Upper lobe of left lung (tissue), 4 donors: ENCODE results near the gene SDCCAG8.

Experiments used
- CTCF ChIP-seq, 6 experiments: fragments of 450-650 bp in 4 of 6; fragments of 200-600 bp in 2 of 6; sonication (generic) in 2 of 6; IDR thresholded peaks; one replicate each; pipeline ENCODE4 v1.5.1; 2016 to 2019; ENCODE audit warnings: antibody characterized with exemption in 6 of 6
- EP300 ChIP-seq, 4 donors: sonication (generic); formaldehyde crosslinking; IDR thresholded peaks; one replicate each; pipeline ENCODE4 v1.5.1; 2017; ENCODE audit warnings: antibody characterized with exemption in 4 of 4, control low read depth in 2 of 4

DNA sequence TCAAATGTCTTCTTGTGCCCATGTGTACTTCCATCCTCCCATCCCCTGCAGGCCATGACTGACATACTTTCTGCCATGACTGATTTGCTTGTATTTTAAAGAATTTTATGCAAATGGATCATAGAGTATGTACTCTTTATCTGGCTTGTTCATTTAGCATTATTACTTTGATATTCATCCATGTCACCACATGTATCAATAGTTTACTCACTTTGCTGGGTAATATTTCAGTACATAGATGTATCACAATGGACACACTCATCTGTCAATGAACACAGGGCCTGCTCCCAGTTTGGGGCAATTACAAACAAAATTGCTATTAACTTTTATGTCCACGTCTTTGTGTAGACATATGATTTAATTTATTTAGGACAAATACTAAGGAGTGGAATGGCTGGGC lies 259.1 kb downstream of the SDCCAG8 start:
- TF ChIP-seq EP300 (IDR thresholded peaks at IDR 0.05): no peak
- no peak for TF ChIP-seq CTCF (IDR thresholded peaks at IDR 0.05)
